Epithelial cell of proximal tubule (primary cell): ENCODE measurements around the gene MYO1D. TPM values are rescaled to one million over a fixed set of nuclear protein-coding genes. Genes with fewer than 3 reads are reported as not detected.

Experiments
- DNase-seq: peaks from one replicate; pipeline ENCODE4 v3.0.0-alpha.2; 2011; ENCODE audit warnings: low read depth
- H3K4me3 ChIP-seq: 2 replicates; pipeline ENCODE4 v1.5.1; 2011; ENCODE audit warnings: low read depth, mild to moderate bottlenecking, low read length
- total RNA-seq: library from RNA; depleted of rRNA; stranded (reverse); fragments of >200 nt; gene quantifications from 2 replicates; pipeline ENCODE4 v1.2.3, GENCODE V29; 2015
- TF ChIP-seq, protein P1 (sequence below): conservative IDR thresholded peaks from 2 replicates; pipeline ENCODE4 v1.5.1; 2012; ENCODE audit warnings: low read depth, mild to moderate bottlenecking, low read length

Gene MYO1D
- total RNA-seq, 1 donor from 2014 or later, result 54.4 TPM

GRCh38 chr17:32566303-32566702, 310.6 kb downstream of the MYO1D start:
- no peak overlapping the region for H3K4me3 ChIP-seq
- DNase-seq, result no peak
- TF ChIP-seq, protein P1, sequence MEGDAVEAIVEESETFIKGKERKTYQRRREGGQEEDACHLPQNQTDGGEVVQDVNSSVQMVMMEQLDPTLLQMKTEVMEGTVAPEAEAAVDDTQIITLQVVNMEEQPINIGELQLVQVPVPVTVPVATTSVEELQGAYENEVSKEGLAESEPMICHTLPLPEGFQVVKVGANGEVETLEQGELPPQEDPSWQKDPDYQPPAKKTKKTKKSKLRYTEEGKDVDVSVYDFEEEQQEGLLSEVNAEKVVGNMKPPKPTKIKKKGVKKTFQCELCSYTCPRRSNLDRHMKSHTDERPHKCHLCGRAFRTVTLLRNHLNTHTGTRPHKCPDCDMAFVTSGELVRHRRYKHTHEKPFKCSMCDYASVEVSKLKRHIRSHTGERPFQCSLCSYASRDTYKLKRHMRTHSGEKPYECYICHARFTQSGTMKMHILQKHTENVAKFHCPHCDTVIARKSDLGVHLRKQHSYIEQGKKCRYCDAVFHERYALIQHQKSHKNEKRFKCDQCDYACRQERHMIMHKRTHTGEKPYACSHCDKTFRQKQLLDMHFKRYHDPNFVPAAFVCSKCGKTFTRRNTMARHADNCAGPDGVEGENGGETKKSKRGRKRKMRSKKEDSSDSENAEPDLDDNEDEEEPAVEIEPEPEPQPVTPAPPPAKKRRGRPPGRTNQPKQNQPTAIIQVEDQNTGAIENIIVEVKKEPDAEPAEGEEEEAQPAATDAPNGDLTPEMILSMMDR, result no peak

- TF ChIP-seq, protein P1, result no peak
- no peak overlapping the region for H3K4me3 ChIP-seq
- no peak for DNase-seq
Observed at GRCh38 chr17:32565401-32565800, 311.5 kb downstream of the MYO1D start.

GRCh38 chr17:32564325-32564724, 312.6 kb downstream of the MYO1D start:
- H3K4me3 ChIP-seq, result no peak overlapping the region
- TF ChIP-seq, protein P1, result no peak
- no peak for DNase-seq

DNA sequence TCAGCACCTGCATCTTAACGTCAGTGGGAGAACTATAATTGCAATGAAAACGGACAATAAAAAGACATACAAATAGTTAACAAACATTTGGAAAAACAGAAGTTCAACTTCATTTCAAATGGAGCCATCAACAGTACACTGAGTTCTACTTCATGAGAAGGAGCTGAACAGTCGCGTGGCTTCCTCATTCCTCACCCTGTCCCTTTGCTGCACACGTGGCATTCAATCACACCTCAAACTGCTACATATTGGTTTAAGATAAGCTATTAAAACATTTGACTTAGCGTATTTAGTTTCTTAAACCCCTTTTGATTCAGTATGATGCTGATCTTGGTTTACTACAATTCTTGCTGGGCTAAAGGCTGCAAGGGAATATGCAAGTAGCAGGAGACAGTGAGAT, 313.3 kb downstream of the MYO1D start:
- TF ChIP-seq, protein P1, result no peak

GRCh38 chr17:32558997-32559650, 317.8 kb downstream of the MYO1D start:
- DNase-seq, result no peak
- H3K4me3 ChIP-seq, result no peak overlapping the region
- TF ChIP-seq, protein P1, result no peak

More for the DNA sequence above, 313.3 kb downstream of the MYO1D start:
- H3K4me3 ChIP-seq, result no peak overlapping the region
- DNase-seq, result no peak

GRCh38 chr17:32558326-32558955, 318.5 kb downstream of the MYO1D start:
- TF ChIP-seq, protein P1, result no peak
- DNase-seq, result no peak
- H3K4me3 ChIP-seq, result no peak overlapping the region
